GM12874 (cell line): ENCODE measurements around the gene SLC7A4.

Source experiments
- CTCF ChIP-seq: IDR thresholded peaks from 2 replicates; pipeline ENCODE4 v1.5.1; 2011; ENCODE audit warnings: low read depth, mild to moderate bottlenecking, control low read depth, low read length, moderate library complexity; ENCODE audit not compliant: insufficient read depth

Gene SLC7A4

DNA sequence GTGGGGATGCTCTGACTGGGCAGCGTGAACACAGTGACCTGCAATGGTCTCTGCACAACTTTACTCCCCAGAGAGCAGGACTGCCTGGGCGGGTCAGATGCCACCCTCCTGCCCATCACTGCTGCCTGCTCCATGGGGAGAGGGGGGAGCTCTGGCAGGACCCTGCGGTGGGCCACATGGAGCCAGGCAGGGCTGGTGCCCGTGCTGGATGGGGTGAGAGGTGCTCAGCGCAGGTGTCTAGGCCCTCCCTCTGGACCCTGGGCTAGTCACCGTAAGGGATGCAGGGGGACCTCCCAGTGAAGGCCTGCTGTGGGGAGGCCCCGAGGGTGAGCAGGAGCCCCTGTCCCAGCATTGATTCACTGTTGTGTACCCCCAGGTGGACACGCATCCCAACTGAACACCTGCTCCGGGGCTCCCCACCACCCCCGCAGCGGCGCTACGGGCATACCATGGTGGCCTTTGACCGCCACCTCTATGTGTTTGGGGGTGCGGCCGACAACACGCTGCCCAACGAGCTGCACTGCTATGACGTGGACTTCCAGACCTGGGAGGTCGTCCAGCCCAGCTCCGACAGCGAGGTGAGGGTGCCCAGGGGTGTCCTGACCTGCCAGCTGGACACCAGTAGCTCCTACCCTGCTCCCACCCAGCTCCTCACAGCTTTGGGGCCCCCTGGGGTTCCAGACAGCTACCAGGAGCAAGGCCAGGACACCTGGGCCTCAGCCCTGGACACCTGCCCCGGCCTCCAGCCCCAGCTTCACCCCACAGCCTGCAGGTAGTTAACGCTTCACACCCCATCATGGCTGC lies 40.9 kb downstream of the SLC7A4 start:
- no peak for TF ChIP-seq CTCF

DNA sequence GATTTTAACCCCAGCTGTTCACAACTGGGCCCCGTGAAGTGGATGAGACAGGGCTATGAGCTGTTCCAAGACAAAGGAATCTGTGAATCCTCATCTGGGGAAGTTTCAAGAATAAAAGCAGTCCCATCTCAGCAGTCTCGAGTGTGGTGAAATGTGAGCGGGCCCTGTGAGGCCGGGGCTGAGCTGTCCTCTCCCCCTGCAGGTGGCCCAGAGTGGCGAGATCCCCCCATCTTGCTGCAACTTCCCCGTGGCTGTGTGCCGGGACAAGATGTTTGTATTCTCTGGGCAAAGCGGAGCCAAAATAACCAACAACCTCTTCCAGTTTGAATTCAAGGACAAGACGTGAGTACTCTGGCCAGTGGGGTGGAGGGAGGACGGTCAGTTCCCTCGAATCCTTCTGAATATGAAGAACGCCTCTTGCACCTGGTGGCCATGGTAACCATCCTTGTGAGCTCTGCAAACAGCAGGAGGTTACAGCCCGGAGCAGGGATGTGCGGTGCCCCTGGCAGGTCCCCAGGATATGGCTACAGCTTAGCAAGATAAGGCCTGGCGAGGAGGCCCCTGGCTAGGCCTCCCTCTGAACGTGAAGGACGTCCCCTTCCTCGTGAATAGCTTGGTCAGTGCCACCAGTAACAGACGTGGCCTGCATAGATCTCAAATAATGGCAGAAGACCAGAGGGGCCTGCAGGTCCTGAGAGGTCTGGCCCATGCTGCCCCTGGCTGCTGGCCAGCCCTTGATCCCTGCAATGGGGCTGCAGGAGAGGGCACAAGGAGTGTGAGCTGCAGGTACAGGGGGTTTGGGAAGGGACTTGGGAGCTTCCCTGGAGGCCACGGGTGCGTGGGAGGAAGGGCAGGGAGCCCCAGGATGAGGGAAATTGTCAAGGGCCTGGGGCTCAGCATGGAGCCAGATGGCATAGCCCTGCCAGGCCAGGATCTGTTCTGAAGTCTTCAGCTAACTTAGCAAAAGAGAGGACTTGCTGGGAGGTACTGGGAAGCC lies 41.9 kb downstream of the SLC7A4 start:
- no peak for TF ChIP-seq CTCF

- no peak for TF ChIP-seq CTCF
Observed at GRCh38 chr22:20989323-20990138, 42.8 kb downstream of the SLC7A4 start.

GRCh38 chr22:20988573-20989322 lies 43.6 kb downstream of the SLC7A4 start:
- no peak for TF ChIP-seq CTCF

DNA sequence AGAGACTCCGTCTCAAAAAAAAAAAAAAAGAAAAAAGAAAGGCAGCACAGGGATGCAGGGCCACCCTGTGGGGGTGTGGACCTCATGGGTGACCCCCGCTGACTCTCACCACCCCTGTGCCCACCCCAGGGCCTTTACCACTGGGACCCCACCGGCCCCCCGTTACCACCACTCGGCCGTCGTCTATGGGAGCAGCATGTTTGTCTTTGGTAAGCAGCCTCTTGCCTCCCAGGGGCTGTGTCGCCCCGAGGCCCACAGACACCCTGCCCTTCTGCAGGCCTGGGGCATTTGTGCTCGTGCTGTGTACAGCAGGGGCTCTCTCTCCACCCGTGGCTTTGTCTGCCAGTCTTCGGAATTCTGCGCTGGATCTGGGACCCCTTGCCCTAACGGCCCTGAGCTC lies 45.0 kb downstream of the SLC7A4 start:
- no peak for TF ChIP-seq CTCF

DNA sequence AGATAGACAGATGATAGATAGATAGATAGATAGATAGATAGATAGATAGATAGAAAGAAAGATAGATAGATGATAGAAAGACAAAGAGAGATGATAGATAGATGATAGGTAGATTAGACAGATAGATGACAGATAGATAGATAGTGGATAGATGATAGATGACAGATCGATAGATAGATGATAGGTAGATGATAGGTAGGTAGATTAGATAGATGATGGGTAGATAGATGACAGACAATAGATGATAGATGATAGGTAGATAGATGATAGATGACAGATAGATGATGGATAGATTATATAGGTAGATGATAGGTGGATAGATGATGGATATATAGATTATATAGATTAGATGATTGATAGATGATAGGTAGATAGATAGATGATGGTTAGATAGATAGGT lies 46.0 kb downstream of the SLC7A4 start:
- TF ChIP-seq CTCF, result no peak
